Tibial artery (tissue), 4 donors: ENCODE results near the gene KCMF1.

ENCODE experiments used
- DNase-seq, 2 donors: peaks; one replicate each; pipeline ENCODE4 v3.0.0-alpha.2; 2019
- H3K27ac ChIP-seq, 2 donors: fragments of 200-600 bp; sonication (generic) in 1 of 2; 1 replicate in 1 of 2; 2 replicates in 1 of 2; pipeline ENCODE4 v1.5.1; 2018 to 2019; ENCODE audit warnings: mild to moderate bottlenecking in 1 of 2
- H3K27me3 ChIP-seq, 2 donors: fragments of 200-600 bp; sonication (generic) in 1 of 2; one replicate each; pipeline versions ENCODE4 v1.5.1 to v1.6.0; 2016 to 2019
- H3K36me3 ChIP-seq, 3 donors: fragments of 200-600 bp; sonication (generic) in 2 of 3; one replicate each; pipeline ENCODE4 v1.5.1; 2016 to 2019; ENCODE audit warnings: mild to moderate bottlenecking in 2 of 3
- H3K4me1 ChIP-seq, 4 donors: fragments of 200-600 bp; sonication (generic) in 2 of 4; 1 replicate in 3 of 4; 2 replicates in 1 of 4; pipeline ENCODE4 v1.5.1; 2016 to 2019
- H3K4me3 ChIP-seq, 2 donors: fragments of 200-600 bp; sonication (generic) in 1 of 2; 1 replicate in 1 of 2; 2 replicates in 1 of 2; pipeline ENCODE4 v1.5.1; 2018 to 2019; ENCODE audit warnings: mild to moderate bottlenecking in 2 of 2
- H3K9me3 ChIP-seq, 3 donors: fragments of 200-600 bp; sonication (generic) in 1 of 3; one replicate each; pipeline ENCODE4 v1.5.1; 2016 to 2019
- CTCF ChIP-seq, 2 experiments: fragments of 200-600 bp in 1 of 2; fragments of 450-650 bp in 1 of 2; IDR thresholded peaks; one replicate each; pipeline ENCODE4 v1.5.1; 2017 to 2019; ENCODE audit warnings: antibody characterized with exemption in 2 of 2, mild to moderate bottlenecking in 1 of 2, moderate library complexity in 1 of 2
- intact Hi-C: fragments of 100-400 bp; cut with DNase I; formaldehyde crosslinking; loops from one replicate; pipeline ENCODE4 v1.15.0; 2023; ENCODE audit warnings: low total_unique reads

Gene KCMF1

GRCh38 chr2:84927275-84927627, 43.7 kb upstream of the KCMF1 start:
- TF ChIP-seq CTCF (IDR thresholded peaks at IDR 0.05): no peak
- Histone ChIP-seq H3K27ac (no peak overlapping the region), H3K9me3 (no peaks in the 10 kb centered on the region), H3K4me3 (peak overlapping the region in 1 of 2 donors; percentile 48), H3K27me3 (no peaks in the 10 kb centered on the region), H3K4me1 (peaks cover 0 to 23% (median 13%) of the 10 kb centered on the region in 4 donors), H3K36me3 (no peaks in the 10 kb centered on the region)
- intact Hi-C loops: no loop called here
- no peak for DNase-seq

GRCh38 chr2:84931384-84931821, 39.6 kb upstream of the KCMF1 start:
- intact Hi-C loops: no loop called here
- Histone ChIP-seq H3K36me3 (no peaks in the 10 kb centered on the region), H3K27me3 (no peaks in the 10 kb centered on the region), H3K9me3 (no peaks in the 10 kb centered on the region), H3K27ac (no peak overlapping the region), H3K4me3 (no peak overlapping the region), H3K4me1 (peaks cover 0 to 12% (median 5%) of the 10 kb centered on the region in 4 donors)
- DNase-seq: peak in 1 of 2 donors; percentile 11
- no peak for TF ChIP-seq CTCF (IDR thresholded peaks at IDR 0.05)

- no peaks in the 10 kb centered on the region for H3K36me3 ChIP-seq
- no peaks in the 10 kb centered on the region for H3K9me3 ChIP-seq
- H3K4me1 ChIP-seq: no peaks in the 10 kb centered on the region
- H3K27me3 ChIP-seq: no peaks in the 10 kb centered on the region
- no peak overlapping the region for H3K4me3 ChIP-seq
- intact Hi-C loops: no loop called here
- TF ChIP-seq CTCF (IDR thresholded peaks at IDR 0.05): no peak
- DNase-seq: no peak
- no peak overlapping the region for H3K27ac ChIP-seq
Measured at GRCh38 chr2:84938194-84938879, 32.6 kb upstream of the KCMF1 start.

GRCh38 chr2:84939426-84940087, 31.4 kb upstream of the KCMF1 start:
- no peak overlapping the region for H3K4me3 ChIP-seq
- no peak overlapping the region for H3K27ac ChIP-seq
- DNase-seq: no peak
- no peaks in the 10 kb centered on the region for H3K9me3 ChIP-seq
- no peak for TF ChIP-seq CTCF (IDR thresholded peaks at IDR 0.05)
- H3K27me3 ChIP-seq: no peaks in the 10 kb centered on the region
- no peaks in the 10 kb centered on the region for H3K4me1 ChIP-seq
- H3K36me3 ChIP-seq: no peaks in the 10 kb centered on the region
- intact Hi-C loops: no loop called here

GRCh38 chr2:84940088-84940470, 30.9 kb upstream of the KCMF1 start:
- DNase-seq: no peak

More at GRCh38 chr2:84940088-84940470, 30.9 kb upstream of the KCMF1 start:
- no peaks in the 10 kb centered on the region for H3K9me3 ChIP-seq
- no peak overlapping the region for H3K4me3 ChIP-seq
- no peak for TF ChIP-seq CTCF (IDR thresholded peaks at IDR 0.05)
- H3K4me1 ChIP-seq: no peaks in the 10 kb centered on the region
- no peak overlapping the region for H3K27ac ChIP-seq
- no peaks in the 10 kb centered on the region for H3K27me3 ChIP-seq
- intact Hi-C loops: no loop called here
- H3K36me3 ChIP-seq: no peaks in the 10 kb centered on the region
